ENCODE data around the gene PRR4.

Gene PRR4

DNA sequence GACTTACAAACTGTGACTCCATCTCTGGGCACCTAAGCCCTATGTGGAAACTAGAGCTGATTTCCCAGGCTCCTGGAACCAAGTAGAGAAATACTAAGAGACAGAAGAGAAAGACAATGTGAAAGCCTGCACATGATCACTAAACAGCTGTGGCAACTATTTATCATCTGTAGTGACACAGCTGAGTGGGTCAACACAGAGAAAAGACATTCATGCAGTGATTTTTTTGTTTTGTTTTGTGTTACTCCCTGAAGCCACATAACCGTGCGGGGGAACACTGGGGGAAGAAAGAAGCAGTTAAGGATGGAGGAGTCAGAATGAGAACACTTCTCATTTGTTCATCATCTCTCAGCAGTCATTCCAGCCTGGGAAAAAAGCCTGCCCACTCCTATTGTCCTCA, 1.5 kb downstream of the PRR4 start:
- DNase-seq (ENCODE audit: low spot score in 2 of 2) (no peak), ATAC-seq (replicated peaks; ENCODE audit: extremely low read depth, poor library complexity, severe bottlenecking) (no peak)
- Mint-ChIP-seq H3K27me3 (no peaks in the 10 kb centered on the region), H3K4me3 (no peak overlapping the region), H3K9me3 (no peaks in the 10 kb centered on the region), H3K4me1 (peaks cover 37% of the 10 kb centered on the region), H3K36me3 (ENCODE audit: insufficient read depth) (peaks cover 4% of the 10 kb centered on the region), H3K27ac (ENCODE audit: low read depth) (no peak overlapping the region)

DNA sequence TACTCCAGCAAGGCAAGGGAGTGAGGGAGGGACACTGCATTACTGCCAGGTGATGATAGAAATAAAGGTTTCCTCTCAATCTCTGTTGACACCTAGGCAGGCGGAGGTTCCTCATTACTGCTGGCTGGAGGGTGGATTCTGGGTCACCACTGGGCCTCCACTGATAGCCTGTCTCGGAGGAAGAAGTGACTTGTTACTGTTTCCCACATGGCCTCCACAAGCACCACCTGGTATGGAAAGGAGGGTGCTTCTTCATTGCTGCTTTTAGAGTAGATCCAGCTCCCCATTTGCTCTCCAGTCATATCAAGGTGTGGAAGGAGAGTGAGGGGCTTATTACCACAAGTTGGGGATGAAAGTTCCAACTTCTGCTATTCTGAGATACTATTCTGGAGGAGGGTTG, 6.4 kb downstream of the PRR4 start:
- H3K4me3 Mint-ChIP-seq, result no peak overlapping the region
- peaks cover 4% of the 10 kb centered on the region for H3K36me3 Mint-ChIP-seq (ENCODE audit: insufficient read depth)
- ATAC-seq (replicated peaks; ENCODE audit: extremely low read depth, poor library complexity, severe bottlenecking), result no peak
- no peaks in the 10 kb centered on the region for H3K9me3 Mint-ChIP-seq
- DNase-seq (ENCODE audit: low spot score in 2 of 2), result no peak
- no peaks in the 10 kb centered on the region for H3K27me3 Mint-ChIP-seq
- H3K4me1 Mint-ChIP-seq, result no peaks in the 10 kb centered on the region
- no peak overlapping the region for H3K27ac Mint-ChIP-seq (ENCODE audit: low read depth)

DNA sequence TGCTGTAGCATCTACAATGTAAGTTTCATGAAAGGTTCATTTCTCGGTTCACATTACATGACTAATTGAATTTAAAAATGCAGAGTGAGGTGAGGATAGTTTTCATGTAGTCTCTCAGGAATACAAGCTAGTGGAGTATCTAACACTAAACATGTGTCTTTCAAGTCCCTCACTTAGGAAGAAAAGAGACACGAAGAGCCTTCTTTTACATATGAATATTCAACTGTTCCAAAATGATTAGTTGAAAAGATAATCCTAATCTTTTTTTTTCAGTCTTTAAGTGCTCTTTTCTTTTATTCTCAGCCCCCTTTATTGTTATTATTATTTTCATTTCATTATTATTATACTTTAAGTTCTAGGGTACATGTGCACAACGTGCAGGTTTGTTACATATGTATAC, 10.8 kb downstream of the PRR4 start:
- no peaks in the 10 kb centered on the region for H3K4me1 Mint-ChIP-seq
- no peak overlapping the region for H3K4me3 Mint-ChIP-seq
- no peaks in the 10 kb centered on the region for H3K9me3 Mint-ChIP-seq
- no peak overlapping the region for H3K27ac Mint-ChIP-seq (ENCODE audit: low read depth)
- H3K36me3 Mint-ChIP-seq (ENCODE audit: insufficient read depth), result no peaks in the 10 kb centered on the region
- ATAC-seq (replicated peaks; ENCODE audit: extremely low read depth, poor library complexity, severe bottlenecking) (no peak), DNase-seq (ENCODE audit: low spot score in 2 of 2) (no peak)
- H3K27me3 Mint-ChIP-seq, result no peaks in the 10 kb centered on the region

DNA sequence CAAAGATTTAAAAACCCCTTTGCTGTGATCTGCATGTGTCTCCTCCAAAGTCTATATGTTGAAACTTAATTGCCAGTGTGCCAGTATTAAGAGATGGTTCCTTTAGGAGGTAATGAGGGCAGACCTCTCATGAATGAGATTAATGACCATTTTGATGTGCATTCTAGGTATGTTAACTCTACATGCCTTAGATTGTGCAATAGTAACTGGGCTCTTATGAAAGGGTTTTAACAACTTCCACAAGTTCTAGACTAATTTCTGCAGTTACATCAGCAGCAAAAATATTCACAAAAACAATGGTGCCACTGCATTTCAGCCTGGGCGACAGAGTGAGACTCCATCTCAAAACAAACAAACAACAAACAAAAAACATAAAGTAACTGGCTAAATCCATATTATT, 19.3 kb downstream of the PRR4 start:
- Mint-ChIP-seq H3K36me3 (ENCODE audit: insufficient read depth) (no peaks in the 10 kb centered on the region), H3K27ac (ENCODE audit: low read depth) (no peak overlapping the region), H3K27me3 (no peaks in the 10 kb centered on the region), H3K4me1 (no peaks in the 10 kb centered on the region), H3K4me3 (no peak overlapping the region), H3K9me3 (no peaks in the 10 kb centered on the region)
- no peak for ATAC-seq (replicated peaks; ENCODE audit: extremely low read depth, poor library complexity, severe bottlenecking)
- no peak for DNase-seq (ENCODE audit: low spot score in 2 of 2)

DNA sequence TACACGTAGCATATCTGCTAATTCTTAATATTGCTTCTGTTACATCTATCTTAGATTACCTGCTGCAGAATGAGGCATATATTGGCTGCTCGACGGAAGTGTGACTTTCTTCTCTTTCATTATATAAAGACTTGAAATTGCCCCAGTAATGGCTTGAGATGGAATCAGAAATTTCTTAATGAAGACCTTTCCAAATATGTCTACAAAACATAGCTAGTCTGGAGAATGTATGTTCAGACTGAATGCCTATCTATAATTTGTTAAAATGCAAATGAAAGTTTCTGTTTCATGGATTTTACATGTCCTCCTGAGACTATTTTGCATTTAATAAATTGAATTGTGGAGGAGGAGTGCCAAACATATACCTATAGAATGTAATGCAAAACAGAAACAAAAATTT, 23.0 kb downstream of the PRR4 start, which contains the start of gene TAS2R10:
TSS of gene TAS2R10 (minus strand) at position 101 of the 400 bp plus-strand sequence. CDS start at position 12, 89 bp downstream.
- ATAC-seq (replicated peaks; ENCODE audit: extremely low read depth, poor library complexity, severe bottlenecking), result no peak
- no peaks in the 10 kb centered on the region for H3K9me3 Mint-ChIP-seq
- no peaks in the 10 kb centered on the region for H3K36me3 Mint-ChIP-seq (ENCODE audit: insufficient read depth)
- H3K27ac Mint-ChIP-seq (ENCODE audit: low read depth), result no peak within 1 kb of the TSS
- no peak within 1 kb of the TSS for H3K4me3 Mint-ChIP-seq
- no peaks in the 10 kb centered on the region for H3K27me3 Mint-ChIP-seq
- no peak for DNase-seq (ENCODE audit: low spot score in 2 of 2)
- H3K4me1 Mint-ChIP-seq, result no peaks in the 10 kb centered on the region

DNA sequence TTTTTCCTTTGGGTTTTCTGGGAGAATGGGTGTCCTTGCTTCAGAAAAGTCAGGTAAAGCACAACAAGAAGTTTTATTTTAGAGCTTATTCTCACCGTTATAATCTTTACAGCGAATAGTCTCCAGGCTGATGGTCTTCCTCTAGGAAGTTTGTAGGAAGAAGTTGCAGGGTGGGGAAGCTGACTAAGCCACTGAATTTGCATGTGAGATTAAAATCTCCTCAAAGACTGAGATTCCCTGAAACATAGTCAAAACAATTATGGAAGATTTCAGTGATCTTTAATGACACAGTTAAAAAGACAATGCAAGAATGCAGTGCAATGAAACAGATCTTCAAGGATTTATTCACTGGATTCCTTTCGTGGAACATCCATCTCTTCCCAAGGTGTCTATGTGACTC, 24.3 kb downstream of the PRR4 start:
- no peak overlapping the region for H3K27ac Mint-ChIP-seq (ENCODE audit: low read depth)
- H3K36me3 Mint-ChIP-seq (ENCODE audit: insufficient read depth), result no peaks in the 10 kb centered on the region
- no peak overlapping the region for H3K4me3 Mint-ChIP-seq
- no peaks in the 10 kb centered on the region for H3K27me3 Mint-ChIP-seq
- ATAC-seq (replicated peaks; ENCODE audit: extremely low read depth, poor library complexity, severe bottlenecking) (no peak), DNase-seq (ENCODE audit: low spot score in 2 of 2) (no peak)
- no peaks in the 10 kb centered on the region for H3K4me1 Mint-ChIP-seq
- no peaks in the 10 kb centered on the region for H3K9me3 Mint-ChIP-seq

DNA sequence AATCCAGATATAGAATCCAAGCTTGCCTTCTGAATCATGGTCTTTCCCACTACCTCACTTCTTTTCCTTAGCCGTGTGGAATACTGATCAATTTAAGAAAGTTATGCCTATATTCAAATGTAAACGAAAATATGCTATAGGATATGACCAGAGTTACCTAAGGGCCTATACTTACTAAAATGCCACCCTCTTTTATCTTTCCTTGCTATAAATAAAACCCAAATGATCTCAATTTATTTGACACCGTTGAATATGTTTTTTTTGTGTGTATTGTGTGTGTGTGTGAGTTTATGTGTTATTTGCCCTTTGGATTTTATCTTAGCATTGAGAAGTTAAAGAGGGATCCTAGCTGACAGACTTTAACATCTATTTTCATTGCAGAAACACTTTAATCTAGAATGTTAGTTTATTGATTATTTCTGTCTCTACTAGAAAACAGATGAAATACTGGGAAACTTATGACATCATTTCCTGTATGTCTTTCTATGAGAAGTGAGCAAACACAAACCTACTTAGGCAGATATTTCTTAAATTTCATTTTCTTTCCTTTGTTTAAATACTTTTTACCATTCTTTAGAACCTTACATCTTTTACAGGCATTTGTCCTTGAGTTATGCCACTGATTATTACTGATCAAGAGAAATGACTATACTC, 37.3 kb downstream of the PRR4 start:
- DNase-seq (ENCODE audit: low spot score in 2 of 2) (no peak), ATAC-seq (replicated peaks; ENCODE audit: extremely low read depth, poor library complexity, severe bottlenecking) (no peak)
- Mint-ChIP-seq H3K36me3 (ENCODE audit: insufficient read depth) (no peaks in the 10 kb centered on the region), H3K27ac (ENCODE audit: low read depth) (no peak overlapping the region), H3K9me3 (no peaks in the 10 kb centered on the region), H3K4me3 (no peak overlapping the region), H3K4me1 (no peaks in the 10 kb centered on the region), H3K27me3 (peaks cover 69% of the 10 kb centered on the region)

DNA sequence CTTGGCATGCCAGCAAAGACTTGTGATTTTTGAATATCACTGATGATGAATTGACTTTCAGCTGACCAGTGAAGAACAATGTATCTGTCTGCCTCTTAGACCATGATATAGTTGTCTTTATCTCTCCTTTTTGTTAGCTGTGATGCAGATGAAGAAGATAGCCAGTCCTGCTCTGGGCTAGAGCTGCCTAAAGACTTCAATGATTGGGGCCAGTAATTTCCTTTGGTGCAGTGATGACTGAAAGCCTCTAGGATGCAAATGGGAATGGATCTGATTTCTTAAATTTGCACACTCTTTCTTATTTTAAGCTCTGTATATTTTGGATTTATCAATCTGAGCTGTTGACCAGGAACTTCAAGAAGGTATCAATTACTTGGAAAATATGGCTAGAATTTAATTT, 39.2 kb downstream of the PRR4 start, which contains the start of gene TAS2R9:
TSS of gene TAS2R9 (minus strand) at position 101 of the 400 bp plus-strand sequence. CDS start at position 8, 93 bp downstream.
- H3K27me3 Mint-ChIP-seq, result peaks cover 84% of the 10 kb centered on the region
- no peaks in the 10 kb centered on the region for H3K4me1 Mint-ChIP-seq
- ATAC-seq (replicated peaks; ENCODE audit: extremely low read depth, poor library complexity, severe bottlenecking), result no peak

DNA sequence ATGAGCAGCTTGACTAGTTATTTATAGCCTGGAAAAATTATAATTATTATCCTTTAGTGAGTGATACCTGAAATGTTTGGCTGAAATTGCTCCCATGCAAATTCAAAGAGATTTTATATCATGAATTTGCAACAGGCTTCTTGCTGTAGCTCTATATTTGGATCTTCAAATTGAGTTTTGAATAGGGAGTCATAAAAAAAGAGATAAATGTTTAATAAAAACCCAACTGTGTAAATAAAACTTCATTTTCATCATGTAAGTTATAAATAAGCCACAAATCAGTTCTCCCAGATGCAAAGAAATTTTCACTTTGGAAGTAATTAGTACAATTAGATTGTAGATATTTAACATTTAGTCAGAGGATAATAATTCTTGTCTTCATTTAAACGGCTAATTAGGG, 42.1 kb downstream of the PRR4 start, which contains the start of gene TAS2R8:
TSS of gene TAS2R8 (minus strand) at position 101 of the 400 bp plus-strand sequence. CDS start 306 bp downstream, outside the sequence.
- DNase-seq (ENCODE audit: low spot score in 2 of 2) (no peak), ATAC-seq (replicated peaks; ENCODE audit: extremely low read depth, poor library complexity, severe bottlenecking) (no peak)
- Mint-ChIP-seq H3K4me3 (no peak within 1 kb of the TSS), H3K36me3 (ENCODE audit: insufficient read depth) (no peaks in the 10 kb centered on the region), H3K4me1 (no peaks in the 10 kb centered on the region), H3K27ac (ENCODE audit: low read depth) (no peak within 1 kb of the TSS), H3K9me3 (no peaks in the 10 kb centered on the region), H3K27me3 (peaks cover 80% of the 10 kb centered on the region)

More for the DNA sequence above, 39.2 kb downstream of the PRR4 start, which contains the start of gene TAS2R9:
- Mint-ChIP-seq H3K27ac (ENCODE audit: low read depth) (no peak within 1 kb of the TSS), H3K36me3 (ENCODE audit: insufficient read depth) (no peaks in the 10 kb centered on the region), H3K4me3 (no peak within 1 kb of the TSS), H3K9me3 (no peaks in the 10 kb centered on the region)
- no peak for DNase-seq (ENCODE audit: low spot score in 2 of 2)

DNA sequence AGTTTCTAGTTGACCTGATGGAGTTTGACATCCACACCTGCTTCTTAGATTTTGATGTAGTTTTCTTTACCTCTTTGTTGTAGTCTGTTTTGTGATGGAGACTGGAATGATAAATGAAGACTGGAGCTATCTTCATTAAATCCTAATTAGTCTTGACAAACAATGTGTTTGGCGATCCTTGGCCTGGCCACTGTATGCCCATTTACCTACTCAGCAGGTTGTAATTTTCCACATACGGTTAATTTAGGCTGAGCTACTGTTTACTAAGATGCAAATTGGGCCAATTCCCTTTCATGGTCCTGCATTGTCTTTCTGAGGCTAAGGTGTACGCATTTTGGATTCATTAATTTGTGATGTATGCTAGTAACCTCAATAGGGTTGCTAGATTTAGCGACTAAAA, 46.7 kb downstream of the PRR4 start, which contains the start of gene TAS2R7:
TSS of gene TAS2R7 (minus strand) at position 41 of the 400 bp plus-strand sequence. CDS start 57 bp downstream, outside the sequence.
- H3K4me1 Mint-ChIP-seq, result no peaks in the 10 kb centered on the region
- no peak within 1 kb of the TSS for H3K27ac Mint-ChIP-seq (ENCODE audit: low read depth)
- no peak for ATAC-seq (replicated peaks; ENCODE audit: extremely low read depth, poor library complexity, severe bottlenecking)
- H3K27me3 Mint-ChIP-seq, result peaks cover 76% of the 10 kb centered on the region
- H3K9me3 Mint-ChIP-seq, result no peaks in the 10 kb centered on the region
- no peak within 1 kb of the TSS for H3K4me3 Mint-ChIP-seq
- no peak for DNase-seq (ENCODE audit: low spot score in 2 of 2)
- no peaks in the 10 kb centered on the region for H3K36me3 Mint-ChIP-seq (ENCODE audit: insufficient read depth)

DNA sequence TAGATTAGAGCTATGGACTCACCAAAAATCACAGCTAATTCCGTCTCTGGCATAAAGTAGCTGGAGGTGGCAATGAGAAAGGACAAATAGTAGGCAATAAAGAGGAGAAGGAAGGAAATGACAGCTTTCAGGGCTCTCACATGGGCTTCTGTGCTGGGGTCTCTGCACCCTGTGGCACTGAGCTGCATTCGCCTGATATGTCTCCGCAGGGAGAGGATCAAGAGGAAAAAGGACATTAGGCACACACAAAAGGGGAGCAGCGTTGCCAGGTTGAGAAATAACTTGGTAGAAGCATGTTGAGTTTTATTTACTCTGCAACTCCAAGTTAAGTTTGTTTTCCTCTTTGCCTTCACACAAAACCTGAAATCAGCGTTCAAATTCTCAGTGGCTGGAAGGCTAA, 47.5 kb downstream of the PRR4 start:
- DNase-seq (ENCODE audit: low spot score in 2 of 2), result no peak

More for the DNA sequence above, 47.5 kb downstream of the PRR4 start:
- H3K27me3 Mint-ChIP-seq, result peaks cover 85% of the 10 kb centered on the region
- H3K4me3 Mint-ChIP-seq, result no peak overlapping the region
- no peaks in the 10 kb centered on the region for H3K4me1 Mint-ChIP-seq
- no peaks in the 10 kb centered on the region for H3K9me3 Mint-ChIP-seq
- H3K27ac Mint-ChIP-seq (ENCODE audit: low read depth), result no peak overlapping the region
- no peak for ATAC-seq (replicated peaks; ENCODE audit: extremely low read depth, poor library complexity, severe bottlenecking)
- H3K36me3 Mint-ChIP-seq (ENCODE audit: insufficient read depth), result no peaks in the 10 kb centered on the region
